GM23338 (cell line): ENCODE data around the gene MAPK1. TPM values are rescaled to one million over a fixed set of nuclear protein-coding genes. Genes with fewer than 3 reads are reported as not detected.

ENCODE experiments used
- ATAC-seq: fragments of 200-7000 bp; cut with Tn5 transposase; 3 replicates; pipeline ENCODE4 v1.9.1; 2020
- DNase-seq: peaks from one replicate; pipeline ENCODE4 v3.0.0-alpha.2; 2015; ENCODE audit warnings: low spot score
- H2AFZ ChIP-seq: fragments of 200-600 bp; sonication (generic); 2 replicates; pipeline ENCODE4 v1.8.0; 2016; ENCODE audit warnings: antibody characterized with exemption, mild to moderate bottlenecking, moderate library complexity
- H3F3A ChIP-seq: fragments of 200-600 bp; sonication (generic); replicated peaks from 2 replicates; pipeline ENCODE4 v1.8.0; 2017; ENCODE audit warnings: antibody characterized with exemption, mixed run types, low read depth
- H3K27ac ChIP-seq: fragments of 200-600 bp; sonication (generic); 2 replicates; pipeline ENCODE4 v1.6.1; 2016; ENCODE audit warnings: low read depth
- H3K27me3 ChIP-seq: fragments of 200-600 bp; sonication (generic); 2 replicates; pipeline ENCODE4 v1.8.0; 2016; ENCODE audit warnings: mild to moderate bottlenecking, mixed run types, moderate library complexity; ENCODE audit not compliant: insufficient read depth
- H3K36me3 ChIP-seq: fragments of 200-600 bp; sonication (generic); 2 replicates; pipeline ENCODE4 v1.8.0; 2016; ENCODE audit warnings: mild to moderate bottlenecking; ENCODE audit not compliant: insufficient read depth
- H3K4me1 ChIP-seq: fragments of 200-600 bp; sonication (generic); 2 replicates; pipeline ENCODE4 v1.8.0; 2016; ENCODE audit warnings: mild to moderate bottlenecking, moderate library complexity; ENCODE audit not compliant: insufficient read depth
- H3K4me2 ChIP-seq: fragments of 200-600 bp; sonication (generic); 2 replicates; pipeline ENCODE4 v1.7.1; 2017; ENCODE audit warnings: mixed run types
- H3K4me3 ChIP-seq: fragments of 200-600 bp; sonication (generic); 2 replicates; pipeline ENCODE4 v1.6.1; 2016; ENCODE audit warnings: mixed run types
- H3K79me2 ChIP-seq: fragments of 200-600 bp; sonication (generic); replicated peaks from 2 replicates; pipeline ENCODE4 v1.8.0; 2017; ENCODE audit warnings: mild to moderate bottlenecking; ENCODE audit not compliant: insufficient read depth
- H3K9me2 ChIP-seq: fragments of 200-600 bp; sonication (generic); 2 replicates; pipeline ENCODE4 v1.8.0; 2017; ENCODE audit not compliant: insufficient read depth
- H4K20me1 ChIP-seq: fragments of 200-600 bp; sonication (generic); replicated peaks from 2 replicates; pipeline ENCODE4 v1.8.0; 2017; ENCODE audit warnings: mild to moderate bottlenecking; ENCODE audit not compliant: insufficient read depth
- H3K27ac Mint-ChIP-seq: 2 replicates; pipeline ENCODE4 v1.8.0; 2020; ENCODE audit warnings: inconsistent platforms, mild to moderate bottlenecking, moderate library complexity, mixed read lengths
- H3K27me3 Mint-ChIP-seq: 3 replicates; pipeline ENCODE4 v1.8.0; 2022; ENCODE audit warnings: low read depth, mild to moderate bottlenecking, moderate library complexity, mixed read lengths, inconsistent platforms; ENCODE audit not compliant: insufficient read depth, poor library complexity
- H3K36me3 Mint-ChIP-seq: 3 replicates; pipeline ENCODE4 v1.8.0; 2021; ENCODE audit warnings: low read depth, mild to moderate bottlenecking, inconsistent platforms, moderate library complexity, mixed read lengths
- H3K4me1 Mint-ChIP-seq: 3 replicates; pipeline ENCODE4 v1.8.0; 2020; ENCODE audit warnings: mild to moderate bottlenecking, inconsistent platforms, mixed read lengths
- H3K4me3 Mint-ChIP-seq: 3 replicates; pipeline ENCODE4 v1.8.0; 2021; ENCODE audit warnings: moderate library complexity, mild to moderate bottlenecking, inconsistent platforms, mixed read lengths
- H3K9me3 Mint-ChIP-seq: 3 replicates; pipeline ENCODE4 v1.8.0; 2020; ENCODE audit warnings: moderate library complexity, mild to moderate bottlenecking, inconsistent platforms, mixed read lengths
- CREB1 ChIP-seq: fragments of 250-450 bp; sonication (Bioruptor Pico); IDR thresholded peaks from 2 replicates; pipeline ENCODE4 v1.5.0; 2020; ENCODE audit warnings: low read depth, mild to moderate bottlenecking, moderate library complexity
- EZH2 ChIP-seq: fragments of 200-600 bp; sonication (generic); IDR thresholded peaks from one replicate; pipeline ENCODE4 v1.8.0; 2017; ENCODE audit warnings: antibody characterized with exemption, mild to moderate bottlenecking, low read depth; ENCODE audit not compliant: unreplicated experiment
- EZH2phosphoT487 ChIP-seq: fragments of 200-600 bp; sonication (generic); IDR thresholded peaks from one replicate; pipeline ENCODE4 v1.8.1; 2018; ENCODE audit warnings: antibody characterized with exemption; ENCODE audit not compliant: unreplicated experiment
- JUNB ChIP-seq: IDR thresholded peaks from one replicate; pipeline ENCODE4 v1.6.1; 2016; ENCODE audit warnings: antibody characterized with exemption; ENCODE audit not compliant: unreplicated experiment
- NANOG ChIP-seq: IDR thresholded peaks from 2 replicates; pipeline ENCODE4 v1.6.1; 2016; ENCODE audit warnings: antibody characterized with exemption, borderline replicate concordance
- POLR2AphosphoS5 ChIP-seq: IDR thresholded peaks from 2 replicates; pipeline ENCODE4 v1.6.1; 2016; ENCODE audit warnings: antibody characterized with exemption, low read depth
- STAT1 ChIP-seq: IDR thresholded peaks from one replicate; pipeline ENCODE4 v1.6.1; 2016; ENCODE audit warnings: antibody characterized with exemption; ENCODE audit not compliant: unreplicated experiment
- ZNF114 ChIP-seq: fragments of 250-450 bp; sonication (Bioruptor Pico); IDR thresholded peaks from 2 replicates; pipeline ENCODE4 v1.5.0; 2020; ENCODE audit warnings: mild to moderate bottlenecking, moderate library complexity
- ZNF331 ChIP-seq: fragments of 250-450 bp; sonication (Bioruptor Pico); IDR thresholded peaks from 2 replicates; pipeline ENCODE4 v1.5.0; 2020; ENCODE audit warnings: low read depth, mild to moderate bottlenecking, moderate library complexity
- polyA plus RNA-seq: library from polyadenylated mRNA; unstranded; fragments of >200 nt; fragmentation: Nextera tagmentation; extraction: Ambion mirVana; gene quantifications from 2 replicates; pipeline ENCODE4 v1.2.1, GENCODE V29; 2016
- total RNA-seq: library from RNA; depleted of rRNA; stranded (reverse); fragments of >200 nt; shearing (Covaris generic); gene quantifications from 2 replicates; pipeline ENCODE4 v1.2.3, GENCODE V29; 2014
- TF ChIP-seq, protein P1 (sequence below): IDR thresholded peaks from 2 replicates; pipeline ENCODE4 v1.6.1; 2016; ENCODE audit warnings: antibody characterized with exemption
- TF ChIP-seq, protein P2 (sequence below), 2 experiments: fragments of 200-600 bp in 1 of 2; sonication (generic) in 1 of 2; conservative IDR thresholded peaks; 2 replicates each; pipeline versions ENCODE4 v1.5.1 to v1.6.1; 2016 to 2017; ENCODE audit warnings: antibody characterized with exemption in 2 of 2, low read depth in 2 of 2, mild to moderate bottlenecking in 2 of 2, moderate library complexity in 1 of 2
- TF ChIP-seq, protein P3 (sequence below): fragments of 250-450 bp; sonication (Bioruptor Pico); IDR thresholded peaks from 2 replicates; pipeline ENCODE4 v1.5.0; 2020; ENCODE audit warnings: mild to moderate bottlenecking, moderate library complexity
- TF ChIP-seq, protein P4 (sequence below): IDR thresholded peaks from one replicate; pipeline ENCODE4 v1.6.1; 2018; ENCODE audit warnings: antibody characterized with exemption; ENCODE audit not compliant: unreplicated experiment

Gene MAPK1
- total and polyA plus RNA-seq, 2 experiments from 2014 or later: 17.4 to 77.5 TPM

DNA sequence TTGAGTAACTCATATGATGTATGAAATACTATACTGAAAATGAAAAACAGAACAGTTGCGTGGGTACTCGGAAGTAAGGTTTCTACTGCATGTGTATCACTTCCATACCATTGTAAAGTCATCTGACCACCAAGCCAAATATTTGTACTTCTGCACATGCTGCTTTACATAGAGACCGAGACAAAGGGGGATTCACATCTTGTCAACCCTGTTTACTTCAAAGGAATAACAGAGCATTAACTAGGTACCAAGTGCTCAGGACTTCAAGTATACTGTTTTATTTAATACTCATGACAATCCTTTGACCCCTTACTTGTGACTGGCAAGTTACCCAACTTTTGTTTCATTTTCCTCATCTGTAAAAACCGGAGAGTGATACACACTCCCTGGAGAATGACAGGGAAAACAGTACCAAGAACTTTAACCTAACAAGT is 9.9 kb downstream of the MAPK1 start:
- Mint-ChIP-seq H3K27ac (no peak overlapping the region), H3K4me3 (no peak overlapping the region), H3K4me1 (peaks cover 47% of the 10 kb centered on the region), H3K9me3 (no peaks in the 10 kb centered on the region), H3K36me3 (peaks cover 12% of the 10 kb centered on the region; the same call in 1 of the 3 replicates), H3K27me3 (no peaks in the 10 kb centered on the region)
- ATAC-seq (no peak), DNase-seq (no peak)
- Histone ChIP-seq H3F3A (no peaks in the 10 kb centered on the region), H2AFZ (no peak overlapping the region), H3K36me3 (0 out of 2 replicates have a peak, but pooled peaks cover 3% of the 10 kb centered on the region), H3K9me2 (no peaks in the 10 kb centered on the region), H3K4me2 (no peak overlapping the region), H3K27ac (no peak overlapping the region), H3K27me3 (no peaks in the 10 kb centered on the region), H3K4me3 (no peak overlapping the region), H3K4me1 (peaks cover 27% of the 10 kb centered on the region), H4K20me1 (peaks cover 78% of the 10 kb centered on the region), H3K79me2 (peaks cover 100% of the 10 kb centered on the region)
- TF ChIP-seq CREB1 (no peak), NANOG (no peak), STAT1 (no peak), ZNF114 (no peak), EZH2phosphoT487 (no peak), JUNB (no peak), EZH2 (no peak), POLR2AphosphoS5 (no peak), ZNF331 (CRISPR knock-in tag) (no peak)
- TF ChIP-seq, protein P1, sequence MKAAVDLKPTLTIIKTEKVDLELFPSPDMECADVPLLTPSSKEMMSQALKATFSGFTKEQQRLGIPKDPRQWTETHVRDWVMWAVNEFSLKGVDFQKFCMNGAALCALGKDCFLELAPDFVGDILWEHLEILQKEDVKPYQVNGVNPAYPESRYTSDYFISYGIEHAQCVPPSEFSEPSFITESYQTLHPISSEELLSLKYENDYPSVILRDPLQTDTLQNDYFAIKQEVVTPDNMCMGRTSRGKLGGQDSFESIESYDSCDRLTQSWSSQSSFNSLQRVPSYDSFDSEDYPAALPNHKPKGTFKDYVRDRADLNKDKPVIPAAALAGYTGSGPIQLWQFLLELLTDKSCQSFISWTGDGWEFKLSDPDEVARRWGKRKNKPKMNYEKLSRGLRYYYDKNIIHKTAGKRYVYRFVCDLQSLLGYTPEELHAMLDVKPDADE: no peak
- TF ChIP-seq, protein P2, sequence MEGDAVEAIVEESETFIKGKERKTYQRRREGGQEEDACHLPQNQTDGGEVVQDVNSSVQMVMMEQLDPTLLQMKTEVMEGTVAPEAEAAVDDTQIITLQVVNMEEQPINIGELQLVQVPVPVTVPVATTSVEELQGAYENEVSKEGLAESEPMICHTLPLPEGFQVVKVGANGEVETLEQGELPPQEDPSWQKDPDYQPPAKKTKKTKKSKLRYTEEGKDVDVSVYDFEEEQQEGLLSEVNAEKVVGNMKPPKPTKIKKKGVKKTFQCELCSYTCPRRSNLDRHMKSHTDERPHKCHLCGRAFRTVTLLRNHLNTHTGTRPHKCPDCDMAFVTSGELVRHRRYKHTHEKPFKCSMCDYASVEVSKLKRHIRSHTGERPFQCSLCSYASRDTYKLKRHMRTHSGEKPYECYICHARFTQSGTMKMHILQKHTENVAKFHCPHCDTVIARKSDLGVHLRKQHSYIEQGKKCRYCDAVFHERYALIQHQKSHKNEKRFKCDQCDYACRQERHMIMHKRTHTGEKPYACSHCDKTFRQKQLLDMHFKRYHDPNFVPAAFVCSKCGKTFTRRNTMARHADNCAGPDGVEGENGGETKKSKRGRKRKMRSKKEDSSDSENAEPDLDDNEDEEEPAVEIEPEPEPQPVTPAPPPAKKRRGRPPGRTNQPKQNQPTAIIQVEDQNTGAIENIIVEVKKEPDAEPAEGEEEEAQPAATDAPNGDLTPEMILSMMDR (conservative IDR thresholded peaks at IDR 0.05; ENCODE audit: low read depth in 2 of 2): no peak
- TF ChIP-seq, protein P3, sequence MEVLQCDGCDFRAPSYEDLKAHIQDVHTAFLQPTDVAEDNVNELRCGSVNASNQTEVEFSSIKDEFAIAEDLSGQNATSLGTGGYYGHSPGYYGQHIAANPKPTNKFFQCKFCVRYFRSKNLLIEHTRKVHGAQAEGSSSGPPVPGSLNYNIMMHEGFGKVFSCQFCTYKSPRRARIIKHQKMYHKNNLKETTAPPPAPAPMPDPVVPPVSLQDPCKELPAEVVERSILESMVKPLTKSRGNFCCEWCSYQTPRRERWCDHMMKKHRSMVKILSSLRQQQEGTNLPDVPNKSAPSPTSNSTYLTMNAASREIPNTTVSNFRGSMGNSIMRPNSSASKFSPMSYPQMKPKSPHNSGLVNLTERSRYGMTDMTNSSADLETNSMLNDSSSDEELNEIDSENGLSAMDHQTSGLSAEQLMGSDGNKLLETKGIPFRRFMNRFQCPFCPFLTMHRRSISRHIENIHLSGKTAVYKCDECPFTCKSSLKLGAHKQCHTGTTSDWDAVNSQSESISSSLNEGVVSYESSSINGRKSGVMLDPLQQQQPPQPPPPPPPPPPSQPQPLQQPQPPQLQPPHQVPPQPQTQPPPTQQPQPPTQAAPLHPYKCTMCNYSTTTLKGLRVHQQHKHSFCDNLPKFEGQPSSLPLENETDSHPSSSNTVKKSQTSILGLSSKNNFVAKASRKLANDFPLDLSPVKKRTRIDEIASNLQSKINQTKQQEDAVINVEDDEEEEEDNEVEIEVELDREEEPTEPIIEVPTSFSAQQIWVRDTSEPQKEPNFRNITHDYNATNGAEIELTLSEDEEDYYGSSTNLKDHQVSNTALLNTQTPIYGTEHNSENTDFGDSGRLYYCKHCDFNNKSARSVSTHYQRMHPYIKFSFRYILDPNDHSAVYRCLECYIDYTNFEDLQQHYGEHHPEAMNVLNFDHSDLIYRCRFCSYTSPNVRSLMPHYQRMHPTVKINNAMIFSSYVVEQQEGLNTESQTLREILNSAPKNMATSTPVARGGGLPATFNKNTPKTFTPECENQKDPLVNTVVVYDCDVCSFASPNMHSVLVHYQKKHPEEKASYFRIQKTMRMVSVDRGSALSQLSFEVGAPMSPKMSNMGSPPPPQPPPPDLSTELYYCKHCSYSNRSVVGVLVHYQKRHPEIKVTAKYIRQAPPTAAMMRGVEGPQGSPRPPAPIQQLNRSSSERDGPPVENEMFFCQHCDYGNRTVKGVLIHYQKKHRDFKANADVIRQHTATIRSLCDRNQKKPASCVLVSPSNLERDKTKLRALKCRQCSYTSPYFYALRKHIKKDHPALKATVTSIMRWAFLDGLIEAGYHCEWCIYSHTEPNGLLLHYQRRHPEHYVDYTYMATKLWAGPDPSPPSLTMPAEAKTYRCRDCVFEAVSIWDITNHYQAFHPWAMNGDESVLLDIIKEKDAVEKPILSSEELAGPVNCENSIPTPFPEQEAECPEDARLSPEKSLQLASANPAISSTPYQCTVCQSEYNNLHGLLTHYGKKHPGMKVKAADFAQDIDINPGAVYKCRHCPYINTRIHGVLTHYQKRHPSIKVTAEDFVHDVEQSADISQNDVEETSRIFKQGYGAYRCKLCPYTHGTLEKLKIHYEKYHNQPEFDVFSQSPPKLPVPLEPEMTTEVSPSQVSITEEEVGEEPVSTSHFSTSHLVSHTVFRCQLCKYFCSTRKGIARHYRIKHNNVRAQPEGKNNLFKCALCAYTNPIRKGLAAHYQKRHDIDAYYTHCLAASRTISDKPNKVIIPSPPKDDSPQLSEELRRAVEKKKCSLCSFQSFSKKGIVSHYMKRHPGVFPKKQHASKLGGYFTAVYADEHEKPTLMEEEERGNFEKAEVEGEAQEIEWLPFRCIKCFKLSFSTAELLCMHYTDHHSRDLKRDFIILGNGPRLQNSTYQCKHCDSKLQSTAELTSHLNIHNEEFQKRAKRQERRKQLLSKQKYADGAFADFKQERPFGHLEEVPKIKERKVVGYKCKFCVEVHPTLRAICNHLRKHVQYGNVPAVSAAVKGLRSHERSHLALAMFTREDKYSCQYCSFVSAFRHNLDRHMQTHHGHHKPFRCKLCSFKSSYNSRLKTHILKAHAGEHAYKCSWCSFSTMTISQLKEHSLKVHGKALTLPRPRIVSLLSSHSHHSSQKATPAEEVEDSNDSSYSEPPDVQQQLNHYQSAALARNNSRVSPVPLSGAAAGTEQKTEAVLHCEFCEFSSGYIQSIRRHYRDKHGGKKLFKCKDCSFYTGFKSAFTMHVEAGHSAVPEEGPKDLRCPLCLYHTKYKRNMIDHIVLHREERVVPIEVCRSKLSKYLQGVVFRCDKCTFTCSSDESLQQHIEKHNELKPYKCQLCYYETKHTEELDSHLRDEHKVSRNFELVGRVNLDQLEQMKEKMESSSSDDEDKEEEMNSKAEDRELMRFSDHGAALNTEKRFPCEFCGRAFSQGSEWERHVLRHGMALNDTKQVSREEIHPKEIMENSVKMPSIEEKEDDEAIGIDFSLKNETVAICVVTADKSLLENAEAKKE (CRISPR knock-in tag): no peak
- TF ChIP-seq, protein P4, sequence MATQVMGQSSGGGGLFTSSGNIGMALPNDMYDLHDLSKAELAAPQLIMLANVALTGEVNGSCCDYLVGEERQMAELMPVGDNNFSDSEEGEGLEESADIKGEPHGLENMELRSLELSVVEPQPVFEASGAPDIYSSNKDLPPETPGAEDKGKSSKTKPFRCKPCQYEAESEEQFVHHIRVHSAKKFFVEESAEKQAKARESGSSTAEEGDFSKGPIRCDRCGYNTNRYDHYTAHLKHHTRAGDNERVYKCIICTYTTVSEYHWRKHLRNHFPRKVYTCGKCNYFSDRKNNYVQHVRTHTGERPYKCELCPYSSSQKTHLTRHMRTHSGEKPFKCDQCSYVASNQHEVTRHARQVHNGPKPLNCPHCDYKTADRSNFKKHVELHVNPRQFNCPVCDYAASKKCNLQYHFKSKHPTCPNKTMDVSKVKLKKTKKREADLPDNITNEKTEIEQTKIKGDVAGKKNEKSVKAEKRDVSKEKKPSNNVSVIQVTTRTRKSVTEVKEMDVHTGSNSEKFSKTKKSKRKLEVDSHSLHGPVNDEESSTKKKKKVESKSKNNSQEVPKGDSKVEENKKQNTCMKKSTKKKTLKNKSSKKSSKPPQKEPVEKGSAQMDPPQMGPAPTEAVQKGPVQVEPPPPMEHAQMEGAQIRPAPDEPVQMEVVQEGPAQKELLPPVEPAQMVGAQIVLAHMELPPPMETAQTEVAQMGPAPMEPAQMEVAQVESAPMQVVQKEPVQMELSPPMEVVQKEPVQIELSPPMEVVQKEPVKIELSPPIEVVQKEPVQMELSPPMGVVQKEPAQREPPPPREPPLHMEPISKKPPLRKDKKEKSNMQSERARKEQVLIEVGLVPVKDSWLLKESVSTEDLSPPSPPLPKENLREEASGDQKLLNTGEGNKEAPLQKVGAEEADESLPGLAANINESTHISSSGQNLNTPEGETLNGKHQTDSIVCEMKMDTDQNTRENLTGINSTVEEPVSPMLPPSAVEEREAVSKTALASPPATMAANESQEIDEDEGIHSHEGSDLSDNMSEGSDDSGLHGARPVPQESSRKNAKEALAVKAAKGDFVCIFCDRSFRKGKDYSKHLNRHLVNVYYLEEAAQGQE: no peak
